Muscle layer of colon (tissue), 2 donors: Measurements from ENCODE around the gene KCNH3.
A peak's percentile ranks its signal among the peaks of the same experiment; 100 is the strongest.
"Not testable (repeated sequence)": the region's sequence is repeated elsewhere in the genome, so short reads cannot be mapped to it uniquely, and the experiment has no call there.

Source experiments
- H3K27ac ChIP-seq: one replicate; pipeline ENCODE4 v1.7.0; 2013; ENCODE audit warnings: low read depth, mild to moderate bottlenecking, low read length, moderate library complexity
- H3K27me3 ChIP-seq, 2 donors: one replicate each; pipeline ENCODE4 v1.7.0; 2013; ENCODE audit warnings: low read length in 2 of 2, mild to moderate bottlenecking in 2 of 2; ENCODE audit not compliant: insufficient read depth in 2 of 2, control insufficient read depth in 1 of 2
- H3K36me3 ChIP-seq: one replicate; pipeline ENCODE4 v1.7.0; 2013; ENCODE audit warnings: mild to moderate bottlenecking, low read length; ENCODE audit not compliant: insufficient read depth
- H3K4me1 ChIP-seq: one replicate; pipeline ENCODE4 v1.7.0; 2013; ENCODE audit warnings: mild to moderate bottlenecking, low read length; ENCODE audit not compliant: insufficient read depth
- H3K4me3 ChIP-seq, 2 donors: one replicate each; pipeline ENCODE4 v1.7.0; 2013; ENCODE audit warnings: low read length in 2 of 2, low read depth in 1 of 2, mild to moderate bottlenecking in 1 of 2, moderate library complexity in 1 of 2
- H3K9ac ChIP-seq: one replicate; pipeline ENCODE4 v1.7.0; 2013; ENCODE audit warnings: low read length
- H3K9me3 ChIP-seq: one replicate; pipeline ENCODE4 v1.7.0; 2013; ENCODE audit warnings: mild to moderate bottlenecking, low read length
- donor health status: abdominal sarcoma.
- donor health status: Adenocarcinoma of cecum.

KCNH3 gene

DNA sequence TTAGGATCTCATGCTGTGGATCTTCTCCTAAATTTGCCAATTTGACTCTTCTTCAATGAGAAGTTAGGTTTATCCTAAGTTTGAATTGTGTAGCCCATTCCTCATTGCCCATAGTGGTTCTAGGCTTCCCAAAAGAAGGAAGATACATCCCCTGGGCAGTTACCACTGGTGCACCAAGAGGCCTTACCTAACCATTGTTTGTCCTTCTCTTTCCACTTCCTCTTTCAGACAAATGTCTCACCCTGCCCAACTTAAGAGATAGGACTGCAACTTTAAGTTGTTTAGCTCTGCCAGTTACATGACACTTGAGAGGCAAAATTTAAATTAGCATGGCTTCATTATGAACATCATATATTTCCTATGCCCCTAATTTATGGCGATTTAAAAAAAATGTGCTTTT is 9.4 kb upstream of the KCNH3 start:
- Histone ChIP-seq H3K9me3 (no peaks in the 10 kb centered on the region), H3K27ac (no peak overlapping the region), H3K4me1 (no peaks in the 10 kb centered on the region), H3K9ac (no peak overlapping the region), H3K4me3 (no peak overlapping the region), H3K36me3 (peaks cover 23% of the 10 kb centered on the region), H3K27me3 (no peaks in the 10 kb centered on the region)

GRCh38 chr12:49531745-49532144 is 7.1 kb upstream of the KCNH3 start:
- no peak overlapping the region for H3K4me3 ChIP-seq
- H3K27ac ChIP-seq = no peak overlapping the region
- H3K4me1 ChIP-seq = no peaks in the 10 kb centered on the region
- no peaks in the 10 kb centered on the region for H3K9me3 ChIP-seq
- H3K9ac ChIP-seq = no peak overlapping the region
- peaks cover 7% of the 10 kb centered on the region for H3K36me3 ChIP-seq
- peaks cover 2 to 3% of the 10 kb centered on the region in 2 donors for H3K27me3 ChIP-seq

- Histone ChIP-seq H3K9me3 (no peaks in the 10 kb centered on the region), H3K27me3 (peaks cover 18% of the 10 kb centered on the region in 2 donors), H3K9ac (no peak overlapping the region), H3K36me3 (no peaks in the 10 kb centered on the region), H3K4me1 (peaks cover 11% of the 10 kb centered on the region), H3K4me3 (no peak overlapping the region), H3K27ac (no peak overlapping the region)
These were observed 5.5 kb upstream of the KCNH3 start for GRCh38 chr12:49533331-49533730.

DNA sequence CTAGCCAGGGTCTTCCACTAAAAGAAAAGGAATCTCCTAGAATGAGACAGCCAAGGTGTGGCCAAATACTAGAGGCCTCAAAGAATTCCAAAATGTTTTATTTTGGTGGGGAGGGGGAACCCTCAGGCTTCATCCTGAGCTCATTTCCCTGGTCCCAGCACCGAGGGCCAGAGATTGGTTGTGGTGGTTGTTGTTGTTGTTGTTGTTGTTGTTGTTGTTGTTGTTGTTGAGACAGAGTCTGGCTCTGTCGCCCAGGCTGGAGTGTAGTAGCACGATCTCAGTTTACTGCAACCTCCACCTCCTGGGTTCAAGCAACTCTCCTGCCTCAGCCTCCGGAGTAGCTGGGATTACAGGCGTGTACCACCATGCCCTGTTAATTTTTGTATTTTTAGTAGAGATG is 4.7 kb upstream of the KCNH3 start:
- not testable (repeated sequence) for H3K36me3 ChIP-seq, H3K9me3 ChIP-seq, H3K27ac ChIP-seq, H3K9ac ChIP-seq, H3K4me3 ChIP-seq
- H3K4me1 ChIP-seq = peaks cover 11% of the 10 kb centered on the region
- peaks cover 18 to 24% of the 10 kb centered on the region in 2 donors for H3K27me3 ChIP-seq

GRCh38 chr12:49534731-49535278 is 4.0 kb upstream of the KCNH3 start:
- no peaks in the 10 kb centered on the region for H3K9me3 ChIP-seq
- peaks cover 11% of the 10 kb centered on the region for H3K4me1 ChIP-seq
- peaks cover 22 to 31% of the 10 kb centered on the region in 2 donors for H3K27me3 ChIP-seq
- no peaks in the 10 kb centered on the region for H3K36me3 ChIP-seq
- no peak overlapping the region for H3K9ac ChIP-seq
- H3K27ac ChIP-seq = no peak overlapping the region
- H3K4me3 ChIP-seq = no peak overlapping the region

GRCh38 chr12:49535921-49536525 is 2.8 kb upstream of the KCNH3 start:
- Histone ChIP-seq H3K36me3 (no peaks in the 10 kb centered on the region), H3K27ac (no peak overlapping the region), H3K27me3 (peaks cover 24 to 37% of the 10 kb centered on the region in 2 donors), H3K9ac (no peak overlapping the region), H3K4me3 (no peak overlapping the region), H3K4me1 (peaks cover 11% of the 10 kb centered on the region), H3K9me3 (no peaks in the 10 kb centered on the region)

DNA sequence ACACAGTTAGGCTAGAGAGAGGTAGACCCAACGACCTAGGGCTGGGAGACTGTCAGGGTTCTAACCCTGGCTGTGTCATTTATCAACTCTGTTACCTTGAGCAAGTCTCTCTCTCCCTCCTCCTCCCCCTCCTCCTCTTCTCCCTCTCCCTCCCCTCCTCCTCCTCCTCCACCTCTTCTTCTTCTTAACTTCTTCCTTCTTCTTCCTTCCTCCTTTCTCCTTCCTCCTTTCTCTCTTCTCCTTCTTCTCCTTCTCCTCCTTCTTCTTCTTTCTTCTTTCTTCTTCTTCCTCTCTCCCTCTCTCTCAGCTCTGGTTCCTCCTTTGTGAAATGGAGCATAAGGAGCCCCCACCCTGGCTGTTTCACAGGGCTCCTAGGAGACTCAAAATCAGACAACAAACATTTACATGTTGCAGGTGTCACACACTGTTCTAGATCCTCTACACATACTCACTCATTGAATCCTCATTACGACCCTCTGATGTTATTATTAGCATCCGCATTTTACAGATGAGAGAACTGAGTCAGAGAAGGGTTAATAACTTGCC is 2.2 kb upstream of the KCNH3 start:
- Histone ChIP-seq H3K4me3 (no peak overlapping the region), H3K27me3 (peaks cover 24 to 37% of the 10 kb centered on the region in 2 donors), H3K27ac (no peak overlapping the region), H3K36me3 (no peaks in the 10 kb centered on the region), H3K9ac (no peak overlapping the region), H3K4me1 (peaks cover 11% of the 10 kb centered on the region), H3K9me3 (no peaks in the 10 kb centered on the region)

DNA sequence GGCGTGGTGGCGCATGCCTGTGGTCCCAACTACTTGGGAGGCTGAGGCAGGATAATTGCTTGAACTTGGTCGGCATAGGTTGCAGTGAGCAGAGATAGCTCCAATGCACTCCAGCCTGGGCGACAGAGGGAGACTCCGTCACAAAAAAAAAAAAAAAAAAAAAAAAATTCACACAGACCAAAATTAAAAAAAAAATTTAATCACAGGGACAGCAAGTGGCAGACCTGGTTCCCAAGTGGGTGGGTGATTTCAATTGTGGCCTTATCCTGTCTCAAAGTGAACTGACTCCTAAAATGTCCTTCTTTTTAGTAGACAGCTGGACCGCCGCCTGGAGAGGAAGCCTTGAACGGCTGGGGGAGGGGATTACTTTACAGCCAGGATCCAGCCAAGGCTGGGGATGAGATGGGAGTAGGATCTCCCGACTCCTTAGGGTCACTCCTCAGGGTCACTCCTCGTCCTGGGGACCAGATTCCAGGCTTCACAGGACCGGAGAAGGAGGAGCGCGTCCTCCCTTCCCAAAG is 1.5 kb upstream of the KCNH3 start:
- Histone ChIP-seq H3K27me3 (peaks cover 24 to 37% of the 10 kb centered on the region in 2 donors), H3K4me3 (peak overlapping the region; percentile 51 to 69), H3K36me3 (no peaks in the 10 kb centered on the region), H3K4me1 (peaks cover 11% of the 10 kb centered on the region), H3K9ac (no peak overlapping the region), H3K27ac (no peak overlapping the region), H3K9me3 (no peaks in the 10 kb centered on the region)

GRCh38 chr12:49537752-49538509 is 899 bp upstream of the KCNH3 start:
- H3K27me3 ChIP-seq = peaks cover 24 to 38% of the 10 kb centered on the region in 2 donors
- peaks cover 11% of the 10 kb centered on the region for H3K4me1 ChIP-seq
- H3K9ac ChIP-seq = no peak overlapping the region

DNA sequence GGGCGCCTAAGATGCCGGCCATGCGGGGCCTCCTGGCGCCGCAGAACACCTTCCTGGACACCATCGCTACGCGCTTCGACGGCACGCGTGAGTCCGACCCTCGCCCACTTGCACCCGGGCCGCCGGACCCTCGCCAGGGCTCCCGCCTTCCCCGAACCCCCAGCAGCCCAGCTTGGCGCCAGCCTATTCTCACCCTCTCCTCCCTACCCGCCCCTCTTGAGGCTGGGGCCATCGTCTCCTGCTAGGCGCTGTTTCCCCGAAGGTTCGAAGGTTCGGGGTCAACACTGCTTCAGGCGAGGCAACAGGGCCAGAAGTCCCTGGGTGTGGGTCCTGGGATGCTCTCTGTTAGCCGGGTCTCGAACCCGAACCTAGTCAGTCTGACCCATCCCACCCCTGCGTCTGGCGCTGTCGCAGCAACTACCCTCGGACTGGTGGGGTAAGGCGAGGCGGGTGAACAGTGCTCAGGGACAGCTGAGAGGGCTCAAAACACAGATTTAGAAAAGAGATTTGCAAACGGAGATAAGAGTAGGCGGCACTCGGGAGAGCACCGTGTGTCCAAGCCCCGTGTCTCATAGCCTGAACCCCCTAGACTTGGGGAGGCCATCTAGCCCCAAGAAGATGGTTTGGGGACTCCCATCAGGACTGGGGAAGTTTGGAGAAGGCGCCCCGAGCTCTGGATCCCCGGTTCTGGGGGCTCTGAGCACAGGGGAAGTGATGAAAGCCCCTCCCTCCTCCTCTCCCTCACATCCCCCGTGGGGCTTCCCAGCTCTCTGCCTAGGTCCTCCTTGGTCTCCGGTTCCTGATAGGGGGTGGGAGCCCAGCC is 787 bp downstream of the KCNH3 start:
- no peaks in the 10 kb centered on the region for H3K9me3 ChIP-seq
- no peak overlapping the region for H3K27ac ChIP-seq
- H3K27me3 ChIP-seq = peaks cover 24 to 43% of the 10 kb centered on the region in 2 donors
- peaks cover 11% of the 10 kb centered on the region for H3K4me1 ChIP-seq
- no peak overlapping the region for H3K4me3 ChIP-seq
- no peak overlapping the region for H3K9ac ChIP-seq
- H3K36me3 ChIP-seq = no peaks in the 10 kb centered on the region

More at GRCh38 chr12:49537752-49538509, 899 bp upstream of the KCNH3 start:
- no peaks in the 10 kb centered on the region for H3K36me3 ChIP-seq
- no peaks in the 10 kb centered on the region for H3K9me3 ChIP-seq
- no peak overlapping the region for H3K27ac ChIP-seq
- H3K4me3 ChIP-seq = peak overlapping the region; percentile 51 to 69
